H1 (cell line): ENCODE results near the gene CAPN14. TPM values are rescaled to one million over a fixed set of nuclear protein-coding genes. Genes with fewer than 3 reads are reported as not detected.
"Not testable (repeated sequence)": the region's sequence is repeated elsewhere in the genome, so short reads cannot be mapped to it uniquely, and the experiment has no call there.

ENCODE experiments used
- CTCF ChIA-PET: fragments of 300-600 bp; sonication (Branson Sonifier 250); formaldehyde crosslinking; loops from one replicate; lab custom pipeline; 2021; ENCODE audit not compliant: partially characterized antibody; lab: Charles Lee
- POLR2A ChIA-PET: fragments of 300-600 bp; sonication (Branson Sonifier 250); formaldehyde crosslinking; loops from one replicate; lab custom pipeline; 2021; ENCODE audit warnings: inconsistent platforms; ENCODE audit not compliant: partially characterized antibody; lab: Charles Lee
- DNase-seq, 2 experiments: peaks; one replicate each; pipeline versions ENCODE4 v3.0.0 to v3.0.0-alpha.2; 2010 to 2022; ENCODE audit warnings: low spot score in 2 of 2, low read depth in 1 of 2, mixed read lengths in 1 of 2
- FAIRE-seq: peaks from 2 replicates; lab custom pipeline; 2011; peaks lifted over from hg19 to GRCh38; lab: Jason Lieb, UNC
- H2AFZ ChIP-seq: 2 replicates; pipeline ENCODE4 v1.8.1; 2012; ENCODE audit warnings: low read length, inconsistent platforms
- H2AK5ac ChIP-seq: 2 replicates; pipeline ENCODE4 v1.6.1; 2013; ENCODE audit warnings: low read depth, low read length
- H2BK120ac ChIP-seq: replicated peaks from 2 replicates; pipeline ENCODE3; 2013; ENCODE audit warnings: low read depth, low read length, inconsistent platforms
- H2BK12ac ChIP-seq: 2 replicates; pipeline ENCODE4 v1.6.1; 2013; ENCODE audit warnings: low read depth, low read length
- H2BK15ac ChIP-seq: 2 replicates; pipeline ENCODE4 v1.6.1; 2013; ENCODE audit warnings: low read length
- H2BK20ac ChIP-seq: 2 replicates; pipeline ENCODE4 v1.6.1; 2013; ENCODE audit warnings: low read length
- H2BK5ac ChIP-seq: 2 replicates; pipeline ENCODE4 v1.6.1; 2013; ENCODE audit warnings: low read depth, low read length
- H3K14ac ChIP-seq: 2 replicates; pipeline ENCODE4 v1.6.1; 2013; ENCODE audit warnings: inconsistent platforms; ENCODE audit not compliant: insufficient read length
- H3K18ac ChIP-seq: 2 replicates; pipeline ENCODE4 v1.6.1; 2013; ENCODE audit warnings: low read length; ENCODE audit errors: extremely low read depth
- H3K23ac ChIP-seq: 2 replicates; pipeline ENCODE4 v1.6.1; 2013; ENCODE audit warnings: inconsistent platforms; ENCODE audit not compliant: insufficient read length
- H3K23me2 ChIP-seq: 2 replicates; pipeline ENCODE4 v1.6.1; 2013; ENCODE audit warnings: low read depth, low read length
- H3K27ac ChIP-seq: 2 replicates; pipeline ENCODE4 v1.6.1; 2011; ENCODE audit warnings: low read depth, low read length, inconsistent platforms
- H3K27me3 ChIP-seq, 4 experiments: replicated peaks in 1 of 4; 1 replicate in 1 of 4; 2 replicates in 3 of 4; pipeline versions ENCODE4 v1.6.1 to v1.8.1; 2011 to 2013; ENCODE audit warnings: low read length in 3 of 4, mild to moderate bottlenecking in 3 of 4, inconsistent platforms in 2 of 4, mixed read lengths in 2 of 4, moderate library complexity in 1 of 4; ENCODE audit not compliant: control insufficient read depth in 3 of 4, insufficient read depth in 3 of 4; ENCODE audit errors: extremely low read depth in 1 of 4
- H3K36me3 ChIP-seq, 4 experiments: 2 replicates each; pipeline versions ENCODE4 v1.6.1 to v1.8.1; 2011 to 2013; ENCODE audit warnings: mild to moderate bottlenecking in 4 of 4, low read length in 3 of 4, moderate library complexity in 2 of 4, control low read depth in 1 of 4, inconsistent platforms in 1 of 4; ENCODE audit not compliant: insufficient read depth in 4 of 4, control insufficient read depth in 2 of 4
- H3K4ac ChIP-seq: replicated peaks from 2 replicates; pipeline ENCODE3; 2013; ENCODE audit warnings: low read length, low read depth, mixed read lengths, inconsistent platforms; ENCODE audit not compliant: insufficient read length
- H3K4me1 ChIP-seq, 4 experiments: replicated peaks in 1 of 4; 1 replicate in 1 of 4; 2 replicates in 3 of 4; pipeline versions ENCODE4 v1.6.1 to v1.8.1; 2011 to 2013; ENCODE audit warnings: low read length in 3 of 4, inconsistent platforms in 2 of 4, mixed read lengths in 1 of 4; ENCODE audit not compliant: insufficient read depth in 4 of 4, control insufficient read depth in 3 of 4
- H3K4me2 ChIP-seq, 2 experiments: 2 replicates each; pipeline versions ENCODE4 v1.6.1 to v1.8.1; 2011 to 2013; ENCODE audit warnings: low read depth in 2 of 2, low read length in 2 of 2, control low read depth in 1 of 2, inconsistent platforms in 1 of 2, mild to moderate bottlenecking in 1 of 2; ENCODE audit not compliant: insufficient read depth in 1 of 2
- H3K4me3 ChIP-seq, 4 experiments: fragments of 200-600, 300-600 bp in 1 of 4; sonication (generic), shearing (Covaris generic), sonication (Bioruptor Twin) in 1 of 4; 2 replicates each; pipeline versions ENCODE4 v1.5.1 to v1.8.1; 2011 to 2016; ENCODE audit warnings: low read length in 4 of 4, low read depth in 3 of 4, control low read depth in 2 of 4, inconsistent platforms in 2 of 4, mild to moderate bottlenecking in 2 of 4, mixed read lengths in 1 of 4, moderate library complexity in 1 of 4; ENCODE audit not compliant: insufficient read depth in 2 of 4; ENCODE audit errors: extremely low read depth in 1 of 4
- H3K56ac ChIP-seq: replicated peaks from 2 replicates; pipeline ENCODE3; 2013; ENCODE audit warnings: low read depth, mild to moderate bottlenecking, mixed read lengths, low read length, inconsistent platforms; ENCODE audit not compliant: insufficient read length
- H3K79me1 ChIP-seq: 2 replicates; pipeline ENCODE4 v1.6.1; 2013; ENCODE audit warnings: low read depth, low read length, control low read depth
- H3K79me2 ChIP-seq, 2 experiments: 2 replicates each; pipeline versions ENCODE4 v1.6.1 to v1.8.1; 2012 to 2013; ENCODE audit warnings: low read length in 2 of 2, mild to moderate bottlenecking in 2 of 2, inconsistent platforms in 1 of 2; ENCODE audit not compliant: insufficient read depth in 2 of 2, control insufficient read depth in 1 of 2
- H3K9ac ChIP-seq, 4 experiments: replicated peaks in 1 of 4; 1 replicate in 1 of 4; 2 replicates in 3 of 4; pipeline versions ENCODE4 v1.6.1 to v1.8.1; 2011 to 2013; ENCODE audit warnings: low read depth in 3 of 4, low read length in 3 of 4, control low read depth in 2 of 4, mild to moderate bottlenecking in 2 of 4, moderate library complexity in 2 of 4, inconsistent platforms in 1 of 4; ENCODE audit errors: extremely low read depth in 1 of 4
- H3K9me3 ChIP-seq, 2 experiments: 2 replicates each; pipeline versions ENCODE4 v1.6.1 to v1.8.1; 2012 to 2013; ENCODE audit warnings: mild to moderate bottlenecking in 2 of 2, moderate library complexity in 2 of 2, control low read depth in 1 of 2, inconsistent platforms in 1 of 2, low read depth in 1 of 2, low read length in 1 of 2, mixed read lengths in 1 of 2; ENCODE audit not compliant: insufficient read depth in 2 of 2
- H4K20me1 ChIP-seq, 2 experiments: replicated peaks in 1 of 2; 2 replicates each; pipeline versions ENCODE3 to v1.8.1; 2011 to 2013; ENCODE audit warnings: inconsistent platforms in 2 of 2, low read length in 2 of 2, mild to moderate bottlenecking in 1 of 2; ENCODE audit not compliant: insufficient read depth in 2 of 2, control insufficient read depth in 1 of 2
- H4K5ac ChIP-seq: 2 replicates; pipeline ENCODE4 v1.6.1; 2013; ENCODE audit warnings: low read length, low read depth, mixed read lengths, inconsistent platforms; ENCODE audit not compliant: insufficient read length
- H4K8ac ChIP-seq: 2 replicates; pipeline ENCODE4 v1.8.0; 2013; ENCODE audit warnings: mild to moderate bottlenecking, moderate library complexity, low read length, inconsistent platforms; ENCODE audit not compliant: insufficient read depth; ENCODE audit errors: extremely low read depth
- H4K91ac ChIP-seq: replicated peaks from 2 replicates; pipeline ENCODE3; 2013; ENCODE audit warnings: low read length, mixed read lengths, inconsistent platforms; ENCODE audit not compliant: insufficient read length
- WGBS, 2 experiments: shearing (Covaris generic) in 1 of 2; methylation state at CpG; one replicate each; pipeline versions ENCODE4 v1.1.6 to v1.1.7; 2013 to 2015; ENCODE audit warnings: low lambda C conversion rate in 2 of 2, mixed read lengths in 2 of 2, inconsistent platforms in 1 of 2, low coverage in 1 of 2, missing lambda C conversion rate in 1 of 2; ENCODE audit not compliant: insufficient replicate concordance in 2 of 2, insufficient coverage in 1 of 2, insufficient read length in 1 of 2; ENCODE audit errors: extremely low coverage in 1 of 2, missing lambda C conversion rate in 1 of 2; 5-methylcytosine and 5-hydroxymethylcytosine counted together
- polyA plus RNA-seq, 7 experiments: library from polyadenylated mRNA; depleted of rRNA in 3 of 7; stranded (reverse) in 5 of 7; unstranded in 2 of 7; fragments of >200 nt in 5 of 7; fragments of 200-250 nt in 2 of 7; gene quantifications; 1 replicate in 5 of 7; 2 replicates in 1 of 7; 4 replicates in 1 of 7; pipeline versions ENCODE4 v1.2.1 to v1.2.3, GENCODE V29; 2011 to 2013; ENCODE audit warnings: missing spikeins in 2 of 7, mixed read lengths in 2 of 7
- total RNA-seq: library from RNA; stranded (reverse); fragmentation: NEBNext Ultra II Directional; extraction: Animal tissue kit (Norgen Biotek cat#: 25700); gene quantifications from 2 replicates; pipeline ENCODE4 v1.2.1, GENCODE V29; 2021

The CAPN14 gene
- total and polyA plus RNA-seq, 2 of the 8 experiments (the other 6 are each of a cell fraction or from before 2014, with no cell fraction given), result 0.07 TPM; not detected in 1

DNA sequence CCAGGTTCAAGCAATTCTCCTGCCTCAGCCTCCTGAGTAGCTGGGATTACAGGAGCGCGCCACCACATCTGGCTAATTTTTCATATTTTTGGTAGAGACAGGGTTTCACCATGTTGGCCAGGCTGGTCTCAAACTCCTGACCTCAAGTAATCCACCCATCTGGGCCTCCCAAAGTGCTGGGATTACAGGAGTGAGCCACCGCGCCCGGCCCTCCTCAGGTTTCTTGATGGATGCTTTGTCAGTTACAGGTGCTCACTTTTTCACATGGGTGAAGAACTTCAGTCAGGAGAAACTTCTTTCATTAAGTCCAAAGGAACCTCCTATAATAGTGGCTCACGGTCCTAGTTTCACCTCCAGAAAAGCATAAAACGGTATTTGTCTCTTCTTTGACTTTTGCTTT is 33.3 kb downstream of the CAPN14 start:
- H3K56ac ChIP-seq, FAIRE-seq, H4K91ac ChIP-seq, H3K79me2 ChIP-seq, H2BK120ac ChIP-seq, H3K79me1 ChIP-seq, H3K4me1 ChIP-seq, H3K4me2 ChIP-seq, H2BK12ac ChIP-seq, CTCF ChIA-PET, H2AK5ac ChIP-seq, H2BK15ac ChIP-seq, H4K8ac ChIP-seq, H3K27ac ChIP-seq, H3K9ac ChIP-seq, H3K36me3 ChIP-seq, H2AFZ ChIP-seq, DNase-seq, H3K4me3 ChIP-seq, H4K5ac ChIP-seq, H3K23me2 ChIP-seq, H2BK5ac ChIP-seq, H3K4ac ChIP-seq, POLR2A ChIA-PET, H3K18ac ChIP-seq, H2BK20ac ChIP-seq, H3K9me3 ChIP-seq, H3K23ac ChIP-seq, H3K14ac ChIP-seq, H3K27me3 ChIP-seq, H4K20me1 ChIP-seq: not testable (repeated sequence)
- WGBS, 2 experiments, result 97% methylated on average over 7 of the region's 7 CpGs; no CpG with 5 or more reads in 1 of the 2 experiments
